K562 (cell line): Measurements from ENCODE around the gene NLRP7. TPM values are rescaled to one million over a fixed set of nuclear protein-coding genes. Genes with fewer than 3 reads are reported as not detected.

ENCODE experiments used
- CBFB ChIP-seq: sonication (generic); formaldehyde crosslinking; IDR thresholded peaks from 2 replicates; pipeline ENCODE4 v1.4.0; 2020; ENCODE audit warnings: mild to moderate bottlenecking, missing genetic modification reagents
- CHD1 ChIP-seq: fragments of 200-600 bp; sonication (generic); IDR thresholded peaks from one replicate; pipeline ENCODE4 v1.6.1; 2012; ENCODE audit warnings: mild to moderate bottlenecking, moderate library complexity, low read length, inconsistent platforms
- CREM ChIP-seq: IDR thresholded peaks from 2 replicates; pipeline ENCODE4 v1.6.1; 2014; ENCODE audit warnings: antibody characterized with exemption, low read depth
- EWSR1 ChIP-seq: fragments of 450-650 bp; IDR thresholded peaks from 2 replicates; pipeline ENCODE4 v1.6.1; 2018; ENCODE audit warnings: borderline replicate concordance, mild to moderate bottlenecking, low read depth, moderate library complexity; ENCODE audit not compliant: partially characterized antibody
- FUS ChIP-seq: fragments of 200-400 bp; formaldehyde crosslinking; optimal IDR thresholded peaks from 2 replicates; pipeline ENCODE3; 2017; ENCODE audit warnings: low read depth, low read length
- HDAC8 ChIP-seq: fragments of 450-650 bp; IDR thresholded peaks from 2 replicates; pipeline ENCODE4 v1.6.1; 2016; ENCODE audit warnings: mild to moderate bottlenecking, missing genetic modification characterization, moderate library complexity, missing compliant biosample characterization
- HMG20A ChIP-seq: fragments of 450-650 bp; formaldehyde crosslinking; conservative IDR thresholded peaks from 2 replicates; pipeline ENCODE4 v1.4.0; 2020; ENCODE audit warnings: mild to moderate bottlenecking, mixed read lengths
- ID3 ChIP-seq, 2 experiments: fragments of 250-450 bp in 1 of 2; fragments of 450-650 bp in 1 of 2; sonication (Bioruptor Pico) in 1 of 2; IDR thresholded peaks; 2 replicates each; pipeline versions ENCODE4 v1.6.1 to v1.8.0; 2016 to 2021; ENCODE audit warnings: mild to moderate bottlenecking in 2 of 2, moderate library complexity in 2 of 2, missing compliant biosample characterization in 1 of 2, missing genetic modification characterization in 1 of 2
- PTBP1 ChIP-seq: fragments of 200-400 bp; formaldehyde crosslinking; IDR thresholded peaks from 2 replicates; pipeline ENCODE4 v1.6.1; 2017; ENCODE audit warnings: low read depth, low read length
- PURB ChIP-seq: sonication (generic); formaldehyde crosslinking; IDR thresholded peaks from 2 replicates; pipeline ENCODE4 v1.9.0; 2021; ENCODE audit warnings: low read depth, mild to moderate bottlenecking, missing genetic modification reagents
- RFX1 ChIP-seq: fragments of 450-650 bp; IDR thresholded peaks from 2 replicates; pipeline ENCODE4 v1.6.1; 2016; ENCODE audit warnings: mild to moderate bottlenecking, moderate library complexity
- SMARCC2 ChIP-seq: fragments of 450-650 bp; IDR thresholded peaks from 2 replicates; pipeline ENCODE4 v1.6.1; 2017; ENCODE audit warnings: antibody characterized with exemption, moderate library complexity, mild to moderate bottlenecking, low read depth
- SRSF1 ChIP-seq: fragments of 200-400 bp; formaldehyde crosslinking; IDR thresholded peaks from 2 replicates; pipeline ENCODE4 v1.6.1; 2017; ENCODE audit warnings: mild to moderate bottlenecking, low read depth, low read length, moderate library complexity
- SRSF7 ChIP-seq: fragments of 200-400 bp; formaldehyde crosslinking; optimal IDR thresholded peaks from 2 replicates; pipeline ENCODE3; 2017; ENCODE audit warnings: mild to moderate bottlenecking, low read depth, low read length
- TAL1 ChIP-seq: fragments of 450-650 bp; IDR thresholded peaks from 2 replicates; pipeline ENCODE4 v1.6.1; 2016; ENCODE audit warnings: mild to moderate bottlenecking
- TCF3 ChIP-seq: sonication (generic); formaldehyde crosslinking; IDR thresholded peaks from 2 replicates; pipeline ENCODE4 v1.4.0; 2020; ENCODE audit warnings: mild to moderate bottlenecking, missing genetic modification reagents
- TCFL5 ChIP-seq: fragments of 250-450 bp; sonication (Bioruptor Pico); conservative IDR thresholded peaks from 2 replicates; pipeline ENCODE4 v1.6.1; 2021; ENCODE audit warnings: mild to moderate bottlenecking, moderate library complexity, matching md5 sums
- TEAD4 ChIP-seq, 2 experiments: sonication (generic) in 1 of 2; formaldehyde crosslinking in 1 of 2; IDR thresholded peaks; 2 replicates each; pipeline versions ENCODE4 v1.6.1 to v1.8.0; 2012 to 2022; ENCODE audit warnings: borderline replicate concordance in 1 of 2, inconsistent platforms in 1 of 2, low read length in 1 of 2, mild to moderate bottlenecking in 1 of 2, missing genetic modification reagents in 1 of 2
- ZBTB2 ChIP-seq: fragments of 450-650 bp; IDR thresholded peaks from 2 replicates; pipeline ENCODE4 v1.6.1; 2016; ENCODE audit warnings: antibody characterized with exemption
- ZFP30 ChIP-seq: fragments of 250-450 bp; sonication (Bioruptor Pico); IDR thresholded peaks from 2 replicates; pipeline ENCODE4 v1.8.0; 2022; ENCODE audit warnings: moderate library complexity, mild to moderate bottlenecking, inconsistent platforms, borderline replicate concordance
- ZNF165 ChIP-seq: fragments of 250-450 bp; sonication (Bioruptor Pico); IDR thresholded peaks from 2 replicates; pipeline ENCODE4 v1.4.0; 2020; ENCODE audit warnings: borderline replicate concordance
- ZNF41 ChIP-seq: fragments of 250-450 bp; sonication (Bioruptor Pico); conservative IDR thresholded peaks from 2 replicates; pipeline ENCODE4 v1.4.0; 2020; ENCODE audit warnings: mild to moderate bottlenecking
- ZNF431 ChIP-seq: sonication (generic); formaldehyde crosslinking; IDR thresholded peaks from 2 replicates; pipeline ENCODE4 v1.8.0; 2022; ENCODE audit warnings: mild to moderate bottlenecking, missing genetic modification reagents
- ZNF436 ChIP-seq: fragments of 250-450, 450-650 bp; sonication (Bioruptor Pico); formaldehyde crosslinking; IDR thresholded peaks from 2 replicates; pipeline ENCODE4 v1.7.0; 2020; ENCODE audit warnings: mild to moderate bottlenecking
- ZNF512 ChIP-seq: IDR thresholded peaks from 2 replicates; pipeline ENCODE4 v1.6.1; 2016; ENCODE audit warnings: missing genetic modification characterization, missing compliant biosample characterization
- polyA plus RNA-seq, 8 experiments: library from polyadenylated mRNA; depleted of rRNA in 4 of 8; stranded (reverse) in 5 of 8; unstranded in 3 of 8; fragments of >200 nt; fragmentation: Nextera tagmentation in 2 of 8; fragmentation: Illumina TruSeq in 1 of 8; extraction: Ambion mirVana in 2 of 8; extraction: Trizol in 1 of 8; gene quantifications; 2 replicates each; pipeline versions ENCODE4 v1.2.1 to v1.2.3, GENCODE V29; 2011 to 2014; ENCODE audit warnings: inconsistent platforms in 1 of 8, missing spikeins in 1 of 8
- total RNA-seq, 7 experiments: library from RNA; depleted of rRNA in 6 of 7; stranded (reverse); fragments of >200 nt in 6 of 7; fragmentation: Illumina TruSeq in 2 of 7; extraction: Trizol in 2 of 7; gene quantifications; 2 replicates each; pipeline versions ENCODE4 v1.2.1 to v1.2.3, GENCODE V29; 2011 to 2021; ENCODE audit warnings: low replicate concordance in 1 of 7

NLRP7 gene
- total and polyA plus RNA-seq, 9 of the 15 experiments (the other 6 are each of a cell fraction or from before 2014, with no cell fraction given), result 0.03 to 0.22 (median 0.09) TPM; not detected in 3

DNA sequence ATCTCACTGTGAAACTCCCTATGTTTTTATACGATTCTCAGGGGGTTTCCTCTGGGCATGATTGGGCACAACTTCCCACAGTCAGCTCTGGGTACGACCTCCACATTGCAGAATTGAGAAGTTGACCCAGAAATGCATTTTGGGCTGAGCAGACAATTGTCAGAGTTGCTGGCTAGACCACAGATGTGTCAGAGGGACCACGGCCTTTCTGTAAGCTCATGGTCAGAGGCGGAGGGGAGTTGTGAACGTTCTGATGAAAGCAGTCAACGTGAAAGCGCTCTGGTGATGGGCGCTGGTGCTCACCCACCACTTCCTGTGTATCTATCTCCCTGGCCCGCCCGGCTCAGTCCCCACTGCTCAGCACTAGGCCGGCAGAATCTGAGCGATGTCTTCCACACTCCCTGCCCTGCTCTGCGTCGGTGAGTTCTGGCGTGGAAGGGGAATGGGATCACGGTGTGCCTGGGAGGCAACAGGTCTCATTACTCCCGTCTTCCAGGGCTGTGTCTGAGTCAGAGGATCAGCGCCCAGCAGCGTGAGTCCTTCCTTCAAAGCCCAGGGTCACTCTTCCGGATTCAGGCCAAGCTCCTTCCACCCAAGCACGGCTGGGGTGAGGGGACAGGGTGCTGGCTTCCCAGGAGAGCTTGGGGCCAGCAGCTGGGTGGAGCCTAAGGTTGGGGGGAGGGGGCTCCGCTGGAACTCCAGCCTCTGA is 41.4 kb downstream of the NLRP7 start, which contains the start of gene NCR1 (continued):
- no peak for TF ChIP-seq TCFL5 (CRISPR knock-in tag)
- TF ChIP-seq ZNF436 (CRISPR knock-in tag), result no peak
- no peak for TF ChIP-seq TCF3 (CRISPR knock-in tag)
- no peak for TF ChIP-seq HDAC8 (tag)
- TF ChIP-seq EWSR1, result no peak
- TF ChIP-seq FUS, result no peak
- TF ChIP-seq ZNF41 (CRISPR knock-in tag), result no peak
- TF ChIP-seq ZFP30, result no peak
- no peak for TF ChIP-seq RFX1
- TF ChIP-seq CREM, result no peak
- TF ChIP-seq TAL1, result no peak
- no peak for TF ChIP-seq HMG20A (CRISPR knock-in tag)
- peak; percentile 39; the same call in 1 of the 2 replicates for TF ChIP-seq ZBTB2
- no peak for TF ChIP-seq SRSF7
- TF ChIP-seq CBFB (CRISPR knock-in tag), result no peak
- TF ChIP-seq ZNF512 (tag), result no peak
- TF ChIP-seq ZNF165, result no peak
- no peak for TF ChIP-seq ID3 (CRISPR knock-in tag; IDR thresholded peaks at IDR 0.05)
- TF ChIP-seq ID3 (tag; IDR thresholded peaks at IDR 0.05), result peak; percentile 84; the same call in 1 of the 2 replicates
- TF ChIP-seq CHD1, result no peak
- no peak for TF ChIP-seq PTBP1
- no peak for TF ChIP-seq PURB (CRISPR knock-in tag)
- no peak for TF ChIP-seq ZNF431
- TF ChIP-seq TEAD4 (IDR thresholded peaks at IDR 0.05; ENCODE audit: low read length), result no peak; the same call in 1 of the 2 replicates
- no peak for TF ChIP-seq TEAD4 (CRISPR knock-in tag; IDR thresholded peaks at IDR 0.05; ENCODE audit: borderline replicate concordance)
- no peak for TF ChIP-seq SMARCC2
- no peak for TF ChIP-seq SRSF1
